COLO668 (cell line): ENCODE results near the gene ADGRB3.
"Not testable (repeated sequence)": the region's sequence is repeated elsewhere in the genome, so short reads cannot be mapped to it uniquely, and the experiment has no call there.

Experiments used
- DNase-seq: peaks from one replicate; lab custom pipeline; 2025; ENCODE audit not compliant: unreplicated experiment; lab: John Stamatoyannopoulos, UW

Gene ADGRB3

GRCh38 chr6:68778356-68779020, 143.4 kb downstream of the ADGRB3 start:
- peak; percentile 23 for DNase-seq

- DNase-seq: no peak
Observed at GRCh38 chr6:68779366-68779765, 144.3 kb downstream of the ADGRB3 start.

- not testable (repeated sequence) for DNase-seq
Observed at GRCh38 chr6:68790128-68790527, 155.0 kb downstream of the ADGRB3 start.

- DNase-seq: not testable (repeated sequence)
Observed at GRCh38 chr6:68814976-68815375, 179.9 kb downstream of the ADGRB3 start.

GRCh38 chr6:68826501-68826900, 191.4 kb downstream of the ADGRB3 start:
- DNase-seq: no peak

GRCh38 chr6:68834551-68834950, 199.5 kb downstream of the ADGRB3 start:
- DNase-seq: no peak

- DNase-seq: no peak
Observed at GRCh38 chr6:68838571-68838970, 203.5 kb downstream of the ADGRB3 start.

GRCh38 chr6:68852791-68853190, 217.7 kb downstream of the ADGRB3 start:
- DNase-seq: no peak

GRCh38 chr6:68859233-68859632, 224.2 kb downstream of the ADGRB3 start:
- no peak for DNase-seq

- no peak for DNase-seq
Observed at GRCh38 chr6:68868646-68869045, 233.6 kb downstream of the ADGRB3 start.

GRCh38 chr6:68873236-68873635, 238.2 kb downstream of the ADGRB3 start:
- no peak for DNase-seq

GRCh38 chr6:68874747-68875146, 239.7 kb downstream of the ADGRB3 start:
- no peak for DNase-seq

GRCh38 chr6:68875403-68875802, 240.3 kb downstream of the ADGRB3 start:
- no peak for DNase-seq

- no peak for DNase-seq
Observed at GRCh38 chr6:68876792-68877493, 241.9 kb downstream of the ADGRB3 start.

- no peak for DNase-seq
Observed at GRCh38 chr6:68880050-68880813, 245.2 kb downstream of the ADGRB3 start.

GRCh38 chr6:68883325-68883724, 248.2 kb downstream of the ADGRB3 start:
- DNase-seq: not testable (repeated sequence)

- no peak for DNase-seq
Observed at GRCh38 chr6:68891419-68891818, 256.3 kb downstream of the ADGRB3 start.

GRCh38 chr6:68892452-68892851, 257.4 kb downstream of the ADGRB3 start:
- no peak for DNase-seq

- DNase-seq: no peak
Observed at GRCh38 chr6:68895929-68896328, 260.8 kb downstream of the ADGRB3 start.

- no peak for DNase-seq
Observed at GRCh38 chr6:68901044-68901443, 266.0 kb downstream of the ADGRB3 start.

- DNase-seq: no peak
Observed at GRCh38 chr6:68911334-68911733, 276.3 kb downstream of the ADGRB3 start.

- DNase-seq: no peak
Observed at GRCh38 chr6:68911811-68912210, 276.7 kb downstream of the ADGRB3 start.
